GM19467 (cell line): Measurements from ENCODE around the gene RSPRY1.
"Not testable (repeated sequence)": the region's sequence is repeated elsewhere in the genome, so short reads cannot be mapped to it uniquely, and the experiment has no call there.

Source experiments
- ATAC-seq: cut with Tn5 transposase; IDR thresholded peaks from one replicate; pipeline ENCODE4 v1.9.1; 2021; ENCODE audit warnings: mild to moderate bottlenecking, moderate library complexity; ENCODE audit not compliant: unreplicated experiment

RSPRY1 gene

GRCh38 chr16:57252148-57252721 lies 66.1 kb downstream of the RSPRY1 start:
- no peak for ATAC-seq

- ATAC-seq, result no peak
Measured at GRCh38 chr16:57253466-57253865, 67.3 kb downstream of the RSPRY1 start.

GRCh38 chr16:57255686-57256415 lies 69.7 kb downstream of the RSPRY1 start:
- no peak for ATAC-seq

GRCh38 chr16:57256601-57257395 lies 70.7 kb downstream of the RSPRY1 start:
- ATAC-seq, result no peak

- ATAC-seq, result no peak
Measured at GRCh38 chr16:57257455-57258070, 71.4 kb downstream of the RSPRY1 start.

GRCh38 chr16:57258226-57258909 lies 72.2 kb downstream of the RSPRY1 start:
- ATAC-seq, result no peak

- no peak for ATAC-seq
Measured at GRCh38 chr16:57258910-57259475, 72.9 kb downstream of the RSPRY1 start.

- no peak for ATAC-seq
Measured at GRCh38 chr16:57260294-57260929, 74.3 kb downstream of the RSPRY1 start.

- no peak for ATAC-seq
Measured at GRCh38 chr16:57261806-57262205, 75.7 kb downstream of the RSPRY1 start.

- no peak for ATAC-seq
Measured at GRCh38 chr16:57262841-57263540, 76.9 kb downstream of the RSPRY1 start.

- no peak for ATAC-seq
Measured at GRCh38 chr16:57263541-57264351, 77.6 kb downstream of the RSPRY1 start.

- no peak for ATAC-seq
Measured at GRCh38 chr16:57264381-57264780, 78.3 kb downstream of the RSPRY1 start.

GRCh38 chr16:57264950-57265371 lies 78.8 kb downstream of the RSPRY1 start:
- no peak for ATAC-seq

GRCh38 chr16:57265850-57266530 lies 79.9 kb downstream of the RSPRY1 start:
- ATAC-seq, result no peak

GRCh38 chr16:57266531-57267260 lies 80.6 kb downstream of the RSPRY1 start:
- no peak for ATAC-seq

GRCh38 chr16:57267343-57267742 lies 81.2 kb downstream of the RSPRY1 start:
- not testable (repeated sequence) for ATAC-seq
